IMR-90 (cell line): Measurements from ENCODE around the gene PIP5K1B. TPM values are rescaled to one million over a fixed set of nuclear protein-coding genes. Genes with fewer than 3 reads are reported as not detected.

Experiments
- ATAC-seq: fragments of 200-7000 bp; cut with Tn5 transposase; 2 replicates; pipeline ENCODE4 v1.9.1; 2020; ENCODE audit warnings: low read depth, mild to moderate bottlenecking, moderate library complexity
- BruUV-seq: library from RNA; stranded (reverse); fragments of 400-500 nt; replicated peaks from 2 replicates; lab custom pipeline; 2021; lab: Mats Ljungman, UMichigan
- CTCF ChIA-PET: fragments of 300-600 bp; formaldehyde crosslinking; extraction: SDS; loops from one replicate; lab custom pipeline; 2021; ENCODE audit warnings: antibody characterized with exemption; lab: Yijun Ruan, JAX
- POLR2A ChIA-PET: fragments of 300-600 bp; sonication (Branson Sonifier 250); formaldehyde crosslinking; loops from one replicate; lab custom pipeline; 2022; ENCODE audit warnings: antibody characterized with exemption; ENCODE audit not compliant: unreplicated experiment; lab: Charles Lee
- DNase-seq: peaks from one replicate; pipeline ENCODE4 v3.0.0; 2013
- H2AFZ ChIP-seq: replicated peaks from 2 replicates; pipeline ENCODE3; 2013; ENCODE audit warnings: low read length, mild to moderate bottlenecking; ENCODE audit not compliant: poor library complexity
- H2AK5ac ChIP-seq: 2 replicates; pipeline ENCODE4 v1.6.1; 2013; ENCODE audit warnings: low read depth, low read length, inconsistent platforms
- H2AK9ac ChIP-seq: replicated peaks from 2 replicates; pipeline ENCODE3; 2013; ENCODE audit warnings: mild to moderate bottlenecking, low read depth, low read length, moderate library complexity; ENCODE audit not compliant: poor library complexity
- H2BK120ac ChIP-seq: 2 replicates; pipeline ENCODE4 v1.6.1; 2013; ENCODE audit warnings: low read depth, low read length, inconsistent platforms
- H2BK15ac ChIP-seq: 3 replicates; pipeline ENCODE4 v1.6.1; 2013; ENCODE audit warnings: low read depth, low read length, inconsistent platforms
- H2BK20ac ChIP-seq: 2 replicates; pipeline ENCODE4 v1.6.1; 2013; ENCODE audit warnings: low read depth, mild to moderate bottlenecking, inconsistent platforms, low read length, moderate library complexity
- H2BK5ac ChIP-seq: 2 replicates; pipeline ENCODE4 v1.6.1; 2013; ENCODE audit warnings: mild to moderate bottlenecking, low read depth, low read length, inconsistent platforms; ENCODE audit not compliant: poor library complexity, severe bottlenecking
- H3K14ac ChIP-seq: replicated peaks from 2 replicates; pipeline ENCODE4 v1.6.1; 2013; ENCODE audit warnings: low read depth, low read length, inconsistent platforms
- H3K18ac ChIP-seq: 2 replicates; pipeline ENCODE4 v1.6.1; 2013; ENCODE audit warnings: low read depth, low read length, control low read depth
- H3K23ac ChIP-seq: 2 replicates; pipeline ENCODE4 v1.6.1; 2013; ENCODE audit warnings: low read depth, low read length, inconsistent platforms
- H3K27ac ChIP-seq: 2 replicates; pipeline ENCODE4 v1.5.1; 2013; ENCODE audit warnings: mild to moderate bottlenecking, control low read depth, low read length; ENCODE audit not compliant: insufficient read depth
- H3K27me3 ChIP-seq: 2 replicates; pipeline ENCODE4 v1.6.1; 2013; ENCODE audit warnings: low read length; ENCODE audit not compliant: control insufficient read depth, insufficient read depth
- H3K36me3 ChIP-seq: 2 replicates; pipeline ENCODE4 v1.6.1; 2013; ENCODE audit warnings: low read length, mixed read lengths; ENCODE audit not compliant: control insufficient read depth, insufficient read depth
- H3K4ac ChIP-seq: 2 replicates; pipeline ENCODE4 v1.6.1; 2013; ENCODE audit warnings: low read depth, low read length, inconsistent platforms
- H3K4me1 ChIP-seq: 2 replicates; pipeline ENCODE4 v1.6.1; 2013; ENCODE audit warnings: low read length, mixed read lengths; ENCODE audit not compliant: control insufficient read depth, insufficient read depth
- H3K4me2 ChIP-seq: 2 replicates; pipeline ENCODE4 v1.6.1; 2013; ENCODE audit warnings: low read depth, mild to moderate bottlenecking, control low read depth, low read length, moderate library complexity
- H3K4me3 ChIP-seq: 2 replicates; pipeline ENCODE4 v1.5.1; 2013; ENCODE audit warnings: low read depth, mild to moderate bottlenecking, control low read depth, low read length, moderate library complexity; ENCODE audit not compliant: insufficient read depth
- H3K56ac ChIP-seq: 2 replicates; pipeline ENCODE4 v1.6.1; 2013; ENCODE audit warnings: low read length, inconsistent platforms; ENCODE audit not compliant: insufficient read depth; ENCODE audit errors: extremely low read depth
- H3K79me1 ChIP-seq, 2 experiments: 2 replicates each; pipeline ENCODE4 v1.6.1; 2013; ENCODE audit warnings: low read length in 2 of 2, inconsistent platforms in 1 of 2, low read depth in 1 of 2
- H3K9ac ChIP-seq: 2 replicates; pipeline ENCODE4 v1.6.1; 2013; ENCODE audit warnings: low read depth, low read length, control low read depth
- H3K9me1 ChIP-seq: 2 replicates; pipeline ENCODE4 v1.6.1; 2013; ENCODE audit warnings: low read length, inconsistent platforms; ENCODE audit not compliant: insufficient read depth
- H3K9me3 ChIP-seq: 2 replicates; pipeline ENCODE4 v1.6.1; 2013; ENCODE audit warnings: low read length; ENCODE audit not compliant: control insufficient read depth, insufficient read depth
- H4K20me1 ChIP-seq: 2 replicates; pipeline ENCODE4 v1.6.1; 2013; ENCODE audit warnings: low read length, inconsistent platforms; ENCODE audit not compliant: insufficient read depth
- H4K5ac ChIP-seq: 2 replicates; pipeline ENCODE4 v1.6.1; 2013; ENCODE audit warnings: mild to moderate bottlenecking, low read depth, low read length, control low read depth
- H4K8ac ChIP-seq, 2 experiments: 2 replicates each; pipeline ENCODE4 v1.6.1; 2013; ENCODE audit warnings: low read depth in 2 of 2, low read length in 2 of 2, control low read depth in 1 of 2, inconsistent platforms in 1 of 2
- H4K91ac ChIP-seq: 2 replicates; pipeline ENCODE4 v1.6.1; 2013; ENCODE audit warnings: low read depth, low read length, inconsistent platforms; ENCODE audit not compliant: insufficient read depth
- BHLHE40 ChIP-seq: fragments of 150-350 bp; IDR thresholded peaks from 2 replicates; pipeline ENCODE4 v1.6.1; 2016; ENCODE audit warnings: mild to moderate bottlenecking, low read depth, low read length
- CHD1 ChIP-seq: IDR thresholded peaks from 2 replicates; pipeline ENCODE4 v1.6.1; 2012; ENCODE audit warnings: low read depth, low read length, improper control_type of control experiment
- FOS ChIP-seq: fragments of 150-350 bp; IDR thresholded peaks from 2 replicates; pipeline ENCODE4 v1.6.1; 2016; ENCODE audit warnings: low read depth, low read length
- MAFK ChIP-seq: IDR thresholded peaks from 2 replicates; pipeline ENCODE4 v1.6.1; 2012; ENCODE audit warnings: low read depth, low read length, improper control_type of control experiment
- MAZ ChIP-seq: IDR thresholded peaks from 2 replicates; pipeline ENCODE4 v1.6.1; 2012; ENCODE audit warnings: low read depth, mild to moderate bottlenecking, low read length, improper control_type of control experiment, moderate library complexity, borderline replicate concordance
- MXI1 ChIP-seq: IDR thresholded peaks from 2 replicates; pipeline ENCODE4 v1.6.1; 2012; ENCODE audit warnings: low read depth, mild to moderate bottlenecking, low read length, moderate library complexity, borderline replicate concordance
- NFE2L2 ChIP-seq: fragments of 150-350 bp; IDR thresholded peaks from 2 replicates; pipeline ENCODE4 v1.6.1; 2016; ENCODE audit warnings: low read depth, mild to moderate bottlenecking, low read length
- POLR2A ChIP-seq: IDR thresholded peaks from 2 replicates; pipeline ENCODE4 v1.6.1; 2012; ENCODE audit warnings: mild to moderate bottlenecking, low read depth, low read length
- RAD21 ChIP-seq: IDR thresholded peaks from 2 replicates; pipeline ENCODE4 v1.6.1; 2012; ENCODE audit warnings: low read length, improper control_type of control experiment
- RCOR1 ChIP-seq: IDR thresholded peaks from 2 replicates; pipeline ENCODE4 v1.6.1; 2012; ENCODE audit warnings: mild to moderate bottlenecking, low read length, improper control_type of control experiment; ENCODE audit not compliant: insufficient replicate concordance
- SMC3 ChIP-seq: fragments of 150-350 bp; IDR thresholded peaks from 2 replicates; pipeline ENCODE4 v1.6.1; 2016; ENCODE audit warnings: low read depth, mild to moderate bottlenecking, antibody characterized with exemption, low read length, moderate library complexity
- WGBS, 2 experiments: methylation state at CpG; one replicate each; pipeline versions ENCODE4 v1.1.5 to v1.1.7; 2013; ENCODE audit warnings: missing lambda C conversion rate in 2 of 2; ENCODE audit not compliant: insufficient read length in 1 of 2; ENCODE audit errors: extremely low coverage in 2 of 2; 5-methylcytosine and 5-hydroxymethylcytosine counted together
- dilution Hi-C: fragments of 300-500 bp; cut with HindIII; formaldehyde crosslinking; loops from one replicate; pipeline ENCODE4 v1.14.3; 2018; ENCODE audit warnings: low sequenced_read_pairs; ENCODE audit not compliant: unreplicated experiment
- in situ Hi-C: fragments of 300-500 bp; cut with MboI; formaldehyde crosslinking; loops from 3 replicates; pipeline ENCODE4 v1.14.3; 2019; ENCODE audit warnings: low sequenced_read_pairs, inconsistent platforms, mixed read lengths
- intact Hi-C: fragments of 100-400 bp; cut with micrococcal nuclease; formaldehyde crosslinking; loops from 2 replicates; pipeline ENCODE4 v1.10.0; 2022
- polyA plus RNA-seq, 3 experiments: library from polyadenylated mRNA; depleted of rRNA; stranded (reverse); fragments of >200 nt; gene quantifications; 2 replicates each; pipeline ENCODE4 v1.2.3, GENCODE V29; 2012; ENCODE audit warnings: low replicate concordance in 1 of 3
- total RNA-seq: library from RNA; depleted of rRNA; stranded (reverse); fragments of >200 nt; gene quantifications from 2 replicates; pipeline ENCODE4 v1.2.3, GENCODE V29; 2012
- TF ChIP-seq, protein P1 (sequence below): conservative IDR thresholded peaks from 2 replicates; pipeline ENCODE4 v1.5.1; 2012; ENCODE audit warnings: mild to moderate bottlenecking, low read depth, low read length, improper control_type of control experiment
- TF ChIP-seq, protein P2 (sequence below): fragments of 150-350 bp; IDR thresholded peaks from 2 replicates; pipeline ENCODE4 v1.6.1; 2016; ENCODE audit warnings: low read depth, mild to moderate bottlenecking, low read length, moderate library complexity, borderline replicate concordance

PIP5K1B gene
- total and polyA plus RNA-seq, 2 of the 4 experiments (the other 2 are of a cell fraction) = not detected

DNA sequence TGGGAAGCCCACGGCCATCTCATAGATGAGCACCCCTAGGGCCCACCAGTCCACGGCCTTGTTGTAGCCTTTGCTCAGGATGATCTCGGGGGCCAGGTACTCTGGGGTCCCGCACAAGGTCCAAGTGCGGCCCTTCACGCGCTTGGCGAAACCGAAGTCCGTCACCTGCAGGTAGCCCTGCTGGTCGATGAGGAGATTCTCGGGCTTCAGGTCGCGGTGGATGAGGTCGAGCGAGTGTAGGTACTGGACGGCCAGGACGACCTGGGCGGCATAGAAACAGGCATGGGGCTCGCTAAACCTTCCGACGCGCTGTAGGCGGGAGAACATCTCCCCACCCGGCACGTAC lies 308.3 kb downstream of the PIP5K1B start:
- Histone ChIP-seq H4K5ac (no peak overlapping the region), H4K20me1 (no peaks in the 10 kb centered on the region), H3K36me3 (no peaks in the 10 kb centered on the region), H3K4me3 (no peak overlapping the region), H3K4me1 (no peaks in the 10 kb centered on the region), H3K23ac (no peak overlapping the region), H3K4ac (no peak overlapping the region), H2AK5ac (no peak overlapping the region), H3K79me1 (no peaks in the 10 kb centered on the region), H3K56ac (no peak overlapping the region), H3K9ac (no peak overlapping the region), H2BK120ac (no peak overlapping the region), H3K18ac (no peak overlapping the region), H3K4me2 (no peak overlapping the region), H4K8ac (no peak overlapping the region), H4K91ac (no peak overlapping the region), H3K27me3 (peaks cover 11% of the 10 kb centered on the region), H2AK9ac (no peak overlapping the region), H3K27ac (no peak overlapping the region), H3K9me3 (no peaks in the 10 kb centered on the region), H3K14ac (no peak overlapping the region), H2BK5ac (no peak overlapping the region), H3K9me1 (no peaks in the 10 kb centered on the region), H2BK15ac (no peak overlapping the region), H2AFZ (no peak overlapping the region), H2BK20ac (no peak overlapping the region)
- no TSS peak for BruUV-seq
- 89% methylated on average over 15 of the region's 26 CpGs; no CpG with 5 or more reads in 1 of the 2 experiments for WGBS, 2 experiments
- DNase-seq (no peak), ATAC-seq (no peak)
- TF ChIP-seq MXI1 (no peak), POLR2A (no peak), MAFK (no peak), RAD21 (no peak), BHLHE40 (no peak), FOS (no peak), CHD1 (no peak), RCOR1 (no peak), NFE2L2 (no peak), SMC3 (no peak), MAZ (no peak)
- TF ChIP-seq, protein P1, sequence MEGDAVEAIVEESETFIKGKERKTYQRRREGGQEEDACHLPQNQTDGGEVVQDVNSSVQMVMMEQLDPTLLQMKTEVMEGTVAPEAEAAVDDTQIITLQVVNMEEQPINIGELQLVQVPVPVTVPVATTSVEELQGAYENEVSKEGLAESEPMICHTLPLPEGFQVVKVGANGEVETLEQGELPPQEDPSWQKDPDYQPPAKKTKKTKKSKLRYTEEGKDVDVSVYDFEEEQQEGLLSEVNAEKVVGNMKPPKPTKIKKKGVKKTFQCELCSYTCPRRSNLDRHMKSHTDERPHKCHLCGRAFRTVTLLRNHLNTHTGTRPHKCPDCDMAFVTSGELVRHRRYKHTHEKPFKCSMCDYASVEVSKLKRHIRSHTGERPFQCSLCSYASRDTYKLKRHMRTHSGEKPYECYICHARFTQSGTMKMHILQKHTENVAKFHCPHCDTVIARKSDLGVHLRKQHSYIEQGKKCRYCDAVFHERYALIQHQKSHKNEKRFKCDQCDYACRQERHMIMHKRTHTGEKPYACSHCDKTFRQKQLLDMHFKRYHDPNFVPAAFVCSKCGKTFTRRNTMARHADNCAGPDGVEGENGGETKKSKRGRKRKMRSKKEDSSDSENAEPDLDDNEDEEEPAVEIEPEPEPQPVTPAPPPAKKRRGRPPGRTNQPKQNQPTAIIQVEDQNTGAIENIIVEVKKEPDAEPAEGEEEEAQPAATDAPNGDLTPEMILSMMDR = no peak
- TF ChIP-seq, protein P2, sequence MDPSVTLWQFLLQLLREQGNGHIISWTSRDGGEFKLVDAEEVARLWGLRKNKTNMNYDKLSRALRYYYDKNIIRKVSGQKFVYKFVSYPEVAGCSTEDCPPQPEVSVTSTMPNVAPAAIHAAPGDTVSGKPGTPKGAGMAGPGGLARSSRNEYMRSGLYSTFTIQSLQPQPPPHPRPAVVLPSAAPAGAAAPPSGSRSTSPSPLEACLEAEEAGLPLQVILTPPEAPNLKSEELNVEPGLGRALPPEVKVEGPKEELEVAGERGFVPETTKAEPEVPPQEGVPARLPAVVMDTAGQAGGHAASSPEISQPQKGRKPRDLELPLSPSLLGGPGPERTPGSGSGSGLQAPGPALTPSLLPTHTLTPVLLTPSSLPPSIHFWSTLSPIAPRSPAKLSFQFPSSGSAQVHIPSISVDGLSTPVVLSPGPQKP = no peak
- dilution Hi-C loops = no loop called here
- POLR2A ChIA-PET = no interaction called here
- CTCF ChIA-PET = no interaction called here
- in situ Hi-C loops = no loop called here
- intact Hi-C loops = no loop called here
